Measurements from ENCODE around the gene IL9R. TPM values are rescaled to one million over a fixed set of nuclear protein-coding genes. Genes with fewer than 3 reads are reported as not detected.

The IL9R gene
- total RNA-seq, 1 experiment from 2014 or later = 1.4 TPM

GRCh38 chrX:156001667-156002021 lies 4.1 kb downstream of the IL9R start:
- no peaks in the 10 kb centered on the region for H3K4me1 ChIP-seq (ENCODE audit: control insufficient read depth in 1 of 2, insufficient read depth in 2 of 2, low read length in 2 of 2)
- BruUV-seq (replicated peaks) = no TSS peak
- H3K9me3 ChIP-seq (ENCODE audit: control insufficient read depth in 1 of 2, insufficient read depth in 1 of 2, low read depth in 1 of 2, low read length in 2 of 2) = no peaks in the 10 kb centered on the region
- H3K9ac ChIP-seq (ENCODE audit: low read length) = no peak overlapping the region
- no peak overlapping the region for H3K4me2 ChIP-seq (ENCODE audit: low read length)
- intact Hi-C loops (cut with micrococcal nuclease) = no loop called here
- no peaks in the 10 kb centered on the region for H3K27me3 ChIP-seq (ENCODE audit: insufficient read depth, low read length)
- H4K20me1 ChIP-seq (ENCODE audit: insufficient read depth) = no peaks in the 10 kb centered on the region
- TF ChIP-seq, protein P1, sequence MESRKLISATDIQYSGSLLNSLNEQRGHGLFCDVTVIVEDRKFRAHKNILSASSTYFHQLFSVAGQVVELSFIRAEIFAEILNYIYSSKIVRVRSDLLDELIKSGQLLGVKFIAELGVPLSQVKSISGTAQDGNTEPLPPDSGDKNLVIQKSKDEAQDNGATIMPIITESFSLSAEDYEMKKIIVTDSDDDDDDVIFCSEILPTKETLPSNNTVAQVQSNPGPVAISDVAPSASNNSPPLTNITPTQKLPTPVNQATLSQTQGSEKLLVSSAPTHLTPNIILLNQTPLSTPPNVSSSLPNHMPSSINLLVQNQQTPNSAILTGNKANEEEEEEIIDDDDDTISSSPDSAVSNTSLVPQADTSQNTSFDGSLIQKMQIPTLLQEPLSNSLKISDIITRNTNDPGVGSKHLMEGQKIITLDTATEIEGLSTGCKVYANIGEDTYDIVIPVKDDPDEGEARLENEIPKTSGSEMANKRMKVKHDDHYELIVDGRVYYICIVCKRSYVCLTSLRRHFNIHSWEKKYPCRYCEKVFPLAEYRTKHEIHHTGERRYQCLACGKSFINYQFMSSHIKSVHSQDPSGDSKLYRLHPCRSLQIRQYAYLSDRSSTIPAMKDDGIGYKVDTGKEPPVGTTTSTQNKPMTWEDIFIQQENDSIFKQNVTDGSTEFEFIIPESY (IDR thresholded peaks at IDR 0.05; ENCODE audit: extremely low read depth, insufficient replicate concordance, low read length) = no peak
- TF ChIP-seq CBX3 (IDR thresholded peaks at IDR 0.05; ENCODE audit: low read depth) (no peak), POLR2AphosphoS5 (IDR thresholded peaks at IDR 0.05; ENCODE audit: low read depth, low read length) (no peak), SRF (IDR thresholded peaks at IDR 0.05; ENCODE audit: low read depth) (no peak), RAD21 (IDR thresholded peaks at IDR 0.05; ENCODE audit: low read depth) (no peak), EGR1 (IDR thresholded peaks at IDR 0.05; ENCODE audit: low read depth) (no peak), FOSL1 (IDR thresholded peaks at IDR 0.05; ENCODE audit: low read depth) (no peak), EZH2phosphoT487 (IDR thresholded peaks at IDR 0.05; ENCODE audit: borderline replicate concordance) (no peak)
- TF ChIP-seq, protein P2, sequence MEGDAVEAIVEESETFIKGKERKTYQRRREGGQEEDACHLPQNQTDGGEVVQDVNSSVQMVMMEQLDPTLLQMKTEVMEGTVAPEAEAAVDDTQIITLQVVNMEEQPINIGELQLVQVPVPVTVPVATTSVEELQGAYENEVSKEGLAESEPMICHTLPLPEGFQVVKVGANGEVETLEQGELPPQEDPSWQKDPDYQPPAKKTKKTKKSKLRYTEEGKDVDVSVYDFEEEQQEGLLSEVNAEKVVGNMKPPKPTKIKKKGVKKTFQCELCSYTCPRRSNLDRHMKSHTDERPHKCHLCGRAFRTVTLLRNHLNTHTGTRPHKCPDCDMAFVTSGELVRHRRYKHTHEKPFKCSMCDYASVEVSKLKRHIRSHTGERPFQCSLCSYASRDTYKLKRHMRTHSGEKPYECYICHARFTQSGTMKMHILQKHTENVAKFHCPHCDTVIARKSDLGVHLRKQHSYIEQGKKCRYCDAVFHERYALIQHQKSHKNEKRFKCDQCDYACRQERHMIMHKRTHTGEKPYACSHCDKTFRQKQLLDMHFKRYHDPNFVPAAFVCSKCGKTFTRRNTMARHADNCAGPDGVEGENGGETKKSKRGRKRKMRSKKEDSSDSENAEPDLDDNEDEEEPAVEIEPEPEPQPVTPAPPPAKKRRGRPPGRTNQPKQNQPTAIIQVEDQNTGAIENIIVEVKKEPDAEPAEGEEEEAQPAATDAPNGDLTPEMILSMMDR (IDR thresholded peaks at IDR 0.05 in 2 of 3, conservative IDR thresholded peaks at IDR 0.05 in 1 of 3; ENCODE audit: borderline replicate concordance in 1 of 3, insufficient read depth in 1 of 3, low read depth in 2 of 3, low read length in 2 of 3) = no peak
- ChIA-PET POLR2A (no interaction called here), CTCF (no interaction called here), RAD21 (ENCODE audit: low non-redundant PET in 1 of 2, low total read pairs in 2 of 2, uncharacterized antibody in 2 of 2, unreplicated experiment in 2 of 2) (no interaction called here)
- DNase-seq (ENCODE audit: low read depth, low spot score) (no peak), ATAC-seq (no peak)
- H3K27ac ChIP-seq (ENCODE audit: low read depth, low read length) = no peak overlapping the region
- no peaks in the 10 kb centered on the region for H3K79me2 ChIP-seq (ENCODE audit: insufficient read depth, low read length)
- no peaks in the 10 kb centered on the region for H3K36me3 ChIP-seq (ENCODE audit: control insufficient read depth in 1 of 2, insufficient read depth in 2 of 2, low read length in 2 of 2)
- no peak overlapping the region for H2AFZ ChIP-seq (ENCODE audit: low read depth, low read length, poor library complexity, severe bottlenecking)
- H3K4me3 ChIP-seq (replicated peaks in 1 of 2; ENCODE audit: low read depth in 1 of 2, low read length in 2 of 2) = no peak overlapping the region
- no peaks in the 10 kb centered on the region for H3K9me2 ChIP-seq (ENCODE audit: insufficient read depth)

Measured in HCT116 (cell line).